PC-3 (cell line): Measurements from ENCODE around the gene MAP7. TPM values are rescaled to one million over a fixed set of nuclear protein-coding genes. Genes with fewer than 3 reads are reported as not detected.

Experiments used
- ATAC-seq: fragments of 200-7000 bp; cut with Tn5 transposase; 2 replicates; pipeline ENCODE4 v1.9.1; 2020; ENCODE audit warnings: mild to moderate bottlenecking, moderate library complexity
- BruUV-seq: library from RNA; stranded (reverse); fragments of 400-500 nt; replicated peaks from 2 replicates; lab custom pipeline; 2021; lab: Mats Ljungman, UMichigan
- CTCF ChIA-PET: fragments of 300-600 bp; sonication (Branson Sonifier 250); formaldehyde crosslinking; loops from one replicate; lab custom pipeline; 2022; ENCODE audit warnings: antibody characterized with exemption; lab: Charles Lee
- POLR2A ChIA-PET: fragments of 300-600 bp; sonication (Branson Sonifier 250); formaldehyde crosslinking; loops from one replicate; lab custom pipeline; 2022; ENCODE audit warnings: antibody characterized with exemption; ENCODE audit not compliant: unreplicated experiment; lab: Charles Lee
- DNase-seq: peaks from one replicate; pipeline ENCODE4 v3.0.0-alpha.2; 2015
- H2AFZ ChIP-seq: fragments of 300-600 bp; sonication (generic); 2 replicates; pipeline ENCODE4 v1.6.0; 2016; ENCODE audit warnings: antibody characterized with exemption, low read length
- H3F3A ChIP-seq: fragments of 300-600 bp; sonication (generic); one replicate; pipeline ENCODE4 v1.6.0; 2017; ENCODE audit warnings: antibody characterized with exemption, low read length, control low read depth, mild to moderate bottlenecking; ENCODE audit not compliant: unreplicated experiment
- H3K27ac ChIP-seq: fragments of 300-600 bp; sonication (generic); 2 replicates; pipeline ENCODE4 v1.5.1; 2016; ENCODE audit warnings: mild to moderate bottlenecking, low read length
- H3K27me3 ChIP-seq: fragments of 300-600 bp; sonication (generic); 2 replicates; pipeline ENCODE4 v1.6.1; 2016; ENCODE audit warnings: low read length, mixed read lengths
- H3K36me3 ChIP-seq: fragments of 300-600 bp; sonication (generic); 2 replicates; pipeline ENCODE4 v1.6.1; 2016; ENCODE audit warnings: low read depth, mixed run types, low read length, mixed read lengths
- H3K4me1 ChIP-seq: fragments of 300-600 bp; sonication (generic); 2 replicates; pipeline ENCODE4 v1.5.1; 2016; ENCODE audit warnings: low read length; ENCODE audit not compliant: insufficient read depth
- H3K4me2 ChIP-seq: fragments of 300-600 bp; sonication (generic); 2 replicates; pipeline ENCODE4 v1.6.0; 2016; ENCODE audit warnings: low read length
- H3K4me3 ChIP-seq: fragments of 300-600 bp; sonication (generic); 2 replicates; pipeline ENCODE4 v1.5.1; 2016; ENCODE audit warnings: mild to moderate bottlenecking, low read length, mixed read lengths
- H3K79me2 ChIP-seq: fragments of 300-600 bp; sonication (generic); 2 replicates; pipeline ENCODE4 v1.6.1; 2017; ENCODE audit warnings: low read length, mixed read lengths
- H3K9ac ChIP-seq: fragments of 300-600 bp; sonication (generic); 2 replicates; pipeline ENCODE4 v1.6.0; 2016; ENCODE audit warnings: mild to moderate bottlenecking, low read length
- H3K9me2 ChIP-seq: fragments of 300-600 bp; sonication (generic); replicated peaks from 2 replicates; pipeline ENCODE4 v1.6.1; 2016; ENCODE audit warnings: mixed run types, low read length, mixed read lengths
- H3K9me3 ChIP-seq: fragments of 300-600 bp; sonication (generic); 2 replicates; pipeline ENCODE4 v1.6.1; 2016; ENCODE audit warnings: low read length, mixed read lengths
- H4K20me1 ChIP-seq: fragments of 300-600 bp; sonication (generic); 2 replicates; pipeline ENCODE4 v1.6.1; 2016; ENCODE audit warnings: low read length, mixed read lengths
- EZH2 ChIP-seq: fragments of 300-600 bp; sonication (generic); IDR thresholded peaks from one replicate; pipeline ENCODE4 v1.6.1; 2017; ENCODE audit warnings: antibody characterized with exemption, mild to moderate bottlenecking, low read length; ENCODE audit not compliant: unreplicated experiment
- EZH2phosphoT487 ChIP-seq: fragments of 300-600 bp; sonication (generic); IDR thresholded peaks from 2 replicates; pipeline ENCODE4 v1.6.1; 2018; ENCODE audit warnings: mild to moderate bottlenecking, antibody characterized with exemption, low read length, borderline replicate concordance
- intact Hi-C: fragments of 100-400 bp; cut with micrococcal nuclease; formaldehyde crosslinking; loops from 2 replicates; pipeline ENCODE4 v1.9.0; 2023
- total RNA-seq: library from RNA; depleted of rRNA; stranded (reverse); fragments of >200 nt; gene quantifications from 2 replicates; pipeline ENCODE4 v1.2.3, GENCODE V29; 2014
- TF ChIP-seq, protein P1 (sequence below): fragments of 300-600 bp; sonication (generic); conservative IDR thresholded peaks from 2 replicates; pipeline ENCODE4 v1.5.1; 2017; ENCODE audit warnings: antibody characterized with exemption, low read depth, mild to moderate bottlenecking, low read length

Gene MAP7
- total RNA-seq, 1 experiment from 2014 or later = 13.9 TPM

DNA sequence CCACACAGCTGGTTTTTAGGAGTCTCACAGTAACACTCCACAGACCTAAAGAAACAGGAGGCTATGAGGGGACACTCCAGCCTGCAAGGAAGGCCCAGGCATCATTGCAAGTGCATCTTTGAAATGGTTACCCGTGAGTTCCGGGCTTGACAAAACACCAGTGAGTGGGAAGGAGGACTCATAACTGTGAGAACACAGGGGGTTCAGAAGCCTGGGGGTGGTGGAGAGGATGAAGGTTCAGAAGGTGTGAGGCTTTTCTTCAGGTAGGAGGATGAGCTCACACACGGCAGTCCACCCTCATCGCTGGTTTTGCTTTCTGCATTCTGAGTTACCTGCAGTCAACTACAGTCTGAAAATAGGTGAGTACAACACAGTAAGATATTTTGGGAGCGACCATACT lies 39.9 kb downstream of the MAP7 start:
- H3K4me3 ChIP-seq = no peak overlapping the region
- ChIA-PET CTCF (no interaction called here), POLR2A (no interaction called here)

DNA sequence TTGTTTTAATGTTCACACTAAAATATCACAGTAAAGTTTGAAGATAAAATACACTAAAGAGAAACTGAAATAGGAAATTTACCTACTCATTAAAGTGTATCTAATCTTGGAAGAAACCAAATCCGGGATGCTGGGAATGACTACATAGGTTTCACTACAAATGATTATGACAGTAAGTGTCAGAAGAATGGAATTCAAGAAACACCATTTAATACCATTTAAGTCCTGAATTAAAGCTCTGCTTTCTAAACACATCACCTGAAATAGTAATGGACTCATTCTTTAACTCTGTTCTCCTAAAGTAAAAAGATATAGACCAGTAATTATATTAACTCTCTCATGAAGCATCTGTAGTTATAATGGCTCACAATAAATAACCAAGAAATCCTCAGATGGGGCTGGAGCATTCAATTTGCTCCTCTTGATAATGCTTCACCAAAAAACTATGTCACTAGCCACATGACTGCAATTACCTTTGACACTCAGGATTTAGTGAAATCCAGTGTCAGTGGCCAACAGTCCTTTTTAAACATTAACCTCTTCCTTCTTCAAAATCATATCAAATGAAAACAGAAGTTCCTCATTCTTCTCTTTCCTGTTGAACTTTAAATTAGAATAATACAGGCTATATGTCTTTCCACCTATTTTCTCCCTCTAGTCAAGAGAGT lies 41.4 kb downstream of the MAP7 start:
- no TSS peak for BruUV-seq
- ATAC-seq (no peak), DNase-seq (no peak)
- CTCF ChIA-PET = no interaction called here
- Histone ChIP-seq H3K4me1 (no peaks in the 10 kb centered on the region), H3K27me3 (no peaks in the 10 kb centered on the region), H3K27ac (no peak overlapping the region), H3K4me3 (no peak overlapping the region), H3K9me2 (no peaks in the 10 kb centered on the region), H3K79me2 (no peaks in the 10 kb centered on the region), H2AFZ (no peak overlapping the region), H3K9me3 (no peaks in the 10 kb centered on the region), H3K9ac (no peak overlapping the region), H3F3A (no peaks in the 10 kb centered on the region), H3K4me2 (no peak overlapping the region), H4K20me1 (no peaks in the 10 kb centered on the region), H3K36me3 (no peaks in the 10 kb centered on the region)
- TF ChIP-seq EZH2 = no peak
- POLR2A ChIA-PET = no interaction called here
- intact Hi-C loops = no loop called here

More for the DNA sequence above, 39.9 kb downstream of the MAP7 start:
- Histone ChIP-seq H3K9ac (no peak overlapping the region), H3K27me3 (no peaks in the 10 kb centered on the region), H3K79me2 (peaks cover 6% of the 10 kb centered on the region; the same call in 1 of the 2 replicates), H3K4me2 (no peak overlapping the region), H2AFZ (no peak overlapping the region), H3K4me1 (no peaks in the 10 kb centered on the region), H3K9me3 (no peaks in the 10 kb centered on the region), H3K36me3 (no peaks in the 10 kb centered on the region), H3K9me2 (no peaks in the 10 kb centered on the region), H3K27ac (no peak overlapping the region), H3F3A (no peaks in the 10 kb centered on the region), H4K20me1 (no peaks in the 10 kb centered on the region)
- no peak for DNase-seq
- no peak for ATAC-seq
- TF ChIP-seq, protein P1, sequence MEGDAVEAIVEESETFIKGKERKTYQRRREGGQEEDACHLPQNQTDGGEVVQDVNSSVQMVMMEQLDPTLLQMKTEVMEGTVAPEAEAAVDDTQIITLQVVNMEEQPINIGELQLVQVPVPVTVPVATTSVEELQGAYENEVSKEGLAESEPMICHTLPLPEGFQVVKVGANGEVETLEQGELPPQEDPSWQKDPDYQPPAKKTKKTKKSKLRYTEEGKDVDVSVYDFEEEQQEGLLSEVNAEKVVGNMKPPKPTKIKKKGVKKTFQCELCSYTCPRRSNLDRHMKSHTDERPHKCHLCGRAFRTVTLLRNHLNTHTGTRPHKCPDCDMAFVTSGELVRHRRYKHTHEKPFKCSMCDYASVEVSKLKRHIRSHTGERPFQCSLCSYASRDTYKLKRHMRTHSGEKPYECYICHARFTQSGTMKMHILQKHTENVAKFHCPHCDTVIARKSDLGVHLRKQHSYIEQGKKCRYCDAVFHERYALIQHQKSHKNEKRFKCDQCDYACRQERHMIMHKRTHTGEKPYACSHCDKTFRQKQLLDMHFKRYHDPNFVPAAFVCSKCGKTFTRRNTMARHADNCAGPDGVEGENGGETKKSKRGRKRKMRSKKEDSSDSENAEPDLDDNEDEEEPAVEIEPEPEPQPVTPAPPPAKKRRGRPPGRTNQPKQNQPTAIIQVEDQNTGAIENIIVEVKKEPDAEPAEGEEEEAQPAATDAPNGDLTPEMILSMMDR = no peak
- TF ChIP-seq EZH2 (no peak), EZH2phosphoT487 (no peak)
- BruUV-seq = no TSS peak
- intact Hi-C loops = no loop called here

DNA sequence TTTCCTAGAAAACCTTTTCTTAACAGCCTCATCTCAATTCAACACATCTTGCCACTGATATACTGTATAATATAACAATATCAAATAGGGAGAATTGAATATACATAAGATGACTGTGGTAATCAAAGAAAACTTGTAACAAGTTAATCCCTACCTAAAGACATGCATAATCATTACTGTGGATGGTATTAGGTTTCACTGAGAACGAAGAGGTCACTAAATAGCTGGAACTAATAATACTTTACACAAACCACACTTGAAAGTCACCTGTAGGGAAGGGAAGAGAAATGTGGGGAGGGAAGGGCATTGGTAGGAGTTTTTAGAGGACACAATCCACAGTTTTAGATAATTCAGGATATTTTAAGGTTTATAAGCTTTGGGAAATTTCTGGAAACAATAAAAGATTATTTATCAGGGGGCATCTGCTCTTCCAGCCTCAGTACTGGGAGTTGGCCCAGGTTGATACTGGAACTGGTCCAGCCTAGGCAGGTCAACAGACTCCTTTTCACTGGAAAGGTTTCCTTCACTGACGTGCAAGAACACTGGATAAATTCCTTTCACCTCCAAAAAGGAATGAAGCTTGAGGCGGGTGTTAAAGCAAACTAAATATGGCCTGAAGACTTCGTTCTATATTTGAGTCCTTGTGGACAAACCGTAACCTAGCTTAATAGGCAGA lies 44.0 kb downstream of the MAP7 start:
- Histone ChIP-seq H3K27ac (no peak overlapping the region), H3K36me3 (no peaks in the 10 kb centered on the region)

More for the DNA sequence above, 44.0 kb downstream of the MAP7 start:
- no peaks in the 10 kb centered on the region for H3K9me3 ChIP-seq
- no peaks in the 10 kb centered on the region for H3K4me1 ChIP-seq
- no TSS peak for BruUV-seq
- H2AFZ ChIP-seq = no peak overlapping the region
- no peaks in the 10 kb centered on the region for H4K20me1 ChIP-seq
- POLR2A ChIA-PET = no interaction called here
- intact Hi-C loops = no loop called here
- H3K27me3 ChIP-seq = no peaks in the 10 kb centered on the region
- H3K9me2 ChIP-seq = no peaks in the 10 kb centered on the region
- no peak overlapping the region for H3K4me3 ChIP-seq
- TF ChIP-seq EZH2phosphoT487 (no peak), EZH2 (no peak)
- TF ChIP-seq, protein P1 = no peak
- 0 out of 2 replicates have a peak, but pooled peaks cover 3% of the 10 kb centered on the region for H3K79me2 ChIP-seq
- H3K4me2 ChIP-seq = no peak overlapping the region
- CTCF ChIA-PET = no interaction called here
- H3K9ac ChIP-seq = no peak overlapping the region
- ATAC-seq (no peak), DNase-seq (no peak)
- no peaks in the 10 kb centered on the region for H3F3A ChIP-seq
